Keratinocyte (primary cell): ENCODE measurements around the gene OPN1LW. TPM values are rescaled to one million over a fixed set of nuclear protein-coding genes. Genes with fewer than 3 reads are reported as not detected.
"Not testable (repeated sequence)": the region's sequence is repeated elsewhere in the genome, so short reads cannot be mapped to it uniquely, and the experiment has no call there.

Source experiments
- DNase-seq: peaks from one replicate; pipeline ENCODE4 v3.0.0-alpha.2; 2011; ENCODE audit warnings: low read depth, missing footprints, low spot score
- FAIRE-seq: peaks from 2 replicates; lab custom pipeline; 2011; peaks lifted over from hg19 to GRCh38; lab: Jason Lieb, UNC
- H2AFZ ChIP-seq: 2 replicates; pipeline ENCODE4 v1.6.0; 2012; ENCODE audit warnings: low read length, control low read depth, inconsistent platforms; ENCODE audit not compliant: control insufficient read depth
- H3K27ac ChIP-seq: 2 replicates; pipeline ENCODE4 v1.5.1; 2011; ENCODE audit warnings: low read length; ENCODE audit not compliant: control insufficient read depth, insufficient read depth
- H3K27me3 ChIP-seq: 3 replicates; pipeline ENCODE4 v1.6.0; 2011; ENCODE audit warnings: low read length; ENCODE audit not compliant: control insufficient read depth, insufficient read depth; ENCODE audit errors: extremely low read depth
- H3K36me3 ChIP-seq, 2 experiments: 2 replicates in 1 of 2; 3 replicates in 1 of 2; pipeline ENCODE4 v1.5.1; 2011; ENCODE audit warnings: low read length in 2 of 2, mild to moderate bottlenecking in 1 of 2; ENCODE audit not compliant: control insufficient read depth in 2 of 2, insufficient read depth in 2 of 2; ENCODE audit errors: extremely low read depth in 1 of 2
- H3K4me1 ChIP-seq: 3 replicates; pipeline ENCODE4 v1.5.1; 2011; ENCODE audit warnings: low read length; ENCODE audit not compliant: control insufficient read depth, insufficient read depth; ENCODE audit errors: extremely low read depth
- H3K4me2 ChIP-seq: 3 replicates; pipeline ENCODE4 v1.6.0; 2011; ENCODE audit warnings: low read depth, low read length; ENCODE audit not compliant: control insufficient read depth, insufficient read depth; ENCODE audit errors: extremely low read depth
- H3K4me3 ChIP-seq, 3 experiments: fragments of 200-600 bp in 1 of 3; sonication (generic) in 1 of 3; 2 replicates in 2 of 3; 3 replicates in 1 of 3; pipeline ENCODE4 v1.5.1; 2011 to 2016; ENCODE audit warnings: low read length in 3 of 3, mild to moderate bottlenecking in 3 of 3, control low read depth in 2 of 3, inconsistent platforms in 1 of 3, low read depth in 1 of 3, mixed read lengths in 1 of 3, mixed run types in 1 of 3, moderate library complexity in 1 of 3; ENCODE audit not compliant: control insufficient read depth in 2 of 3, insufficient read depth in 2 of 3; ENCODE audit errors: extremely low read depth in 1 of 3
- H3K79me2 ChIP-seq: 2 replicates; pipeline ENCODE4 v1.6.0; 2012; ENCODE audit warnings: low read length; ENCODE audit not compliant: control insufficient read depth, insufficient read depth
- H3K9ac ChIP-seq: 3 replicates; pipeline ENCODE4 v1.6.0; 2011; ENCODE audit warnings: low read length; ENCODE audit not compliant: control insufficient read depth, insufficient read depth; ENCODE audit errors: extremely low read depth
- H3K9me1 ChIP-seq: 3 replicates; pipeline ENCODE4 v1.6.0; 2011; ENCODE audit warnings: low read length; ENCODE audit not compliant: control insufficient read depth, insufficient read depth; ENCODE audit errors: extremely low read depth
- H3K9me3 ChIP-seq: 2 replicates; pipeline ENCODE4 v1.5.1; 2012; ENCODE audit warnings: low read depth, low read length; ENCODE audit not compliant: control insufficient read depth
- H4K20me1 ChIP-seq: 3 replicates; pipeline ENCODE4 v1.6.0; 2011; ENCODE audit warnings: low read length; ENCODE audit not compliant: control insufficient read depth, insufficient read depth; ENCODE audit errors: extremely low read depth
- CTCF ChIP-seq, 3 experiments: IDR thresholded peaks in 1 of 3; conservative IDR thresholded peaks in 1 of 3; optimal IDR thresholded peaks in 1 of 3; 2 replicates in 2 of 3; 3 replicates in 1 of 3; pipeline versions ENCODE3 to v1.5.1; 2011; ENCODE audit warnings: low read length in 3 of 3, mild to moderate bottlenecking in 3 of 3, moderate library complexity in 2 of 3, control low read depth in 1 of 3, inconsistent platforms in 1 of 3; ENCODE audit not compliant: insufficient read depth in 2 of 3; ENCODE audit errors: extremely low read depth in 1 of 3
- EZH2 ChIP-seq: IDR thresholded peaks from one replicate; pipeline ENCODE4 v1.6.1; 2012; ENCODE audit warnings: inconsistent platforms, mild to moderate bottlenecking, low read length, moderate library complexity
- dilution Hi-C: fragments of 300-500 bp; cut with MboI; formaldehyde crosslinking; loops from one replicate; pipeline ENCODE4 v1.7.0; 2020; ENCODE audit warnings: low sequenced_read_pairs; ENCODE audit not compliant: extremely low pct_ligation_motif_present
- polyA plus RNA-seq, 5 experiments: library from polyadenylated mRNA; depleted of rRNA in 3 of 5; stranded (reverse) in 3 of 5; stranded (forward) in 1 of 5; unstranded in 1 of 5; fragments of >200 nt; gene quantifications; 1 replicate in 1 of 5; 2 replicates in 3 of 5; 3 replicates in 1 of 5; pipeline versions ENCODE4 v1.2.1 to v1.2.3, GENCODE V29; 2011 to 2012; ENCODE audit warnings: missing spikeins in 2 of 5, low read depth in 1 of 5, low replicate concordance in 1 of 5

The OPN1LW gene
- polyA plus RNA-seq, 1 donor (not counting 4 experiments of a cell fraction or from before 2014, with no cell fraction given), result not detected

- H2AFZ ChIP-seq, result no peak overlapping the region
- no peak overlapping the region for H3K4me3 ChIP-seq
- DNase-seq (no peak), FAIRE-seq (no peak)
- H3K9me3 ChIP-seq, result peaks cover 5% of the 10 kb centered on the region
- dilution Hi-C loops, result no loop called here
- H3K9ac ChIP-seq, result no peak overlapping the region
- no peaks in the 10 kb centered on the region for H3K36me3 ChIP-seq
- no peaks in the 10 kb centered on the region for H3K27me3 ChIP-seq
- H3K4me1 ChIP-seq, result no peaks in the 10 kb centered on the region
- no peak overlapping the region for H3K27ac ChIP-seq
- no peak overlapping the region for H3K4me2 ChIP-seq
- H3K9me1 ChIP-seq, result no peaks in the 10 kb centered on the region
- no peak for TF ChIP-seq EZH2
- TF ChIP-seq CTCF (optimal IDR thresholded peaks at IDR 0.05 in 1 of 3, IDR thresholded peaks at IDR 0.05 in 1 of 3, conservative IDR thresholded peaks at IDR 0.05 in 1 of 3; ENCODE audit: extremely low read depth in 1 of 3, insufficient read depth in 2 of 3, low read length in 3 of 3), result no peak
- H3K79me2 ChIP-seq, result no peaks in the 10 kb centered on the region
- no peaks in the 10 kb centered on the region for H4K20me1 ChIP-seq
These were observed 895 bp upstream of the OPN1LW start for GRCh38 chrX:154142950-154143745.

GRCh38 chrX:154151030-154151429, 7.0 kb downstream of the OPN1LW start:
- H3K36me3 ChIP-seq, H3K9me1 ChIP-seq, H2AFZ ChIP-seq, H3K4me1 ChIP-seq, H3K4me3 ChIP-seq, dilution Hi-C loops, H3K9me3 ChIP-seq, H4K20me1 ChIP-seq, H3K79me2 ChIP-seq, H3K27ac ChIP-seq, H3K4me2 ChIP-seq, DNase-seq, FAIRE-seq, H3K27me3 ChIP-seq, H3K9ac ChIP-seq: not testable (repeated sequence)

DNA sequence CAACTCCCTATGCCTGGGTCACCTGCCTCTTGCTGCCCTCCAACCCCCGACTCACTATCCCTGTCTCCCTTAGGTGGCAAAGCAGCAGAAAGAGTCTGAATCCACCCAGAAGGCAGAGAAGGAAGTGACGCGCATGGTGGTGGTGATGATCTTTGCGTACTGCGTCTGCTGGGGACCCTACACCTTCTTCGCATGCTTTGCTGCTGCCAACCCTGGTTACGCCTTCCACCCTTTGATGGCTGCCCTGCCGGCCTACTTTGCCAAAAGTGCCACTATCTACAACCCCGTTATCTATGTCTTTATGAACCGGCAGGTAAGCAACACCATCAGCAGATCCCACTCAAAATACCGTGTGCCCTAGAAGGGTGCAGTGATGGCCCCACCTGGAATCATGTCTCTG, 12.2 kb downstream of the OPN1LW start:
- H3K4me3 ChIP-seq, H3K4me2 ChIP-seq, H3K27me3 ChIP-seq, DNase-seq, H3K9me1 ChIP-seq, H3K4me1 ChIP-seq, FAIRE-seq, H4K20me1 ChIP-seq, H3K9me3 ChIP-seq, H3K79me2 ChIP-seq, H3K9ac ChIP-seq, H2AFZ ChIP-seq, H3K36me3 ChIP-seq, dilution Hi-C loops, H3K27ac ChIP-seq: not testable (repeated sequence)

DNA sequence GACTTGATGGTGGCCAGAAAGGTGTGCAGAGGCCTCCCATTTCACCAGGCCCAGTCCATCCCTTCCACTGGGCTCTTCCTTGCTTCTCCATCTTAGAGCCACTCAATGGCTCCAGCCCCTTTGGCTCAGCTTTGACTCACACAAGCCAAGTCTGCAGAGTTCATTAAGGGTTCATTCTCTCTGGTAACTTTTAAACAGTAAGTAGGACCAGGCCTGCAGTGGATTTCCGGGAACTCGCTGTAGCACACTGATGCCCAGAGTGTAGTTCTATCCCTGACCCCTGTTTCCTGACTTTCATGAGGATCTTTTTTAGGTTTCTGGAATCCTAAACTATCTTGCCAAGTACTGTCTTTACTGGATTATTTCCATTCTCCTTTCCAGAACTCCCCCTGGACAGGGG, 13.2 kb downstream of the OPN1LW start:
- H4K20me1 ChIP-seq, H3K27ac ChIP-seq, H3K9me3 ChIP-seq, H3K79me2 ChIP-seq, H2AFZ ChIP-seq, dilution Hi-C loops, H3K9ac ChIP-seq, H3K36me3 ChIP-seq, H3K9me1 ChIP-seq, H3K27me3 ChIP-seq, DNase-seq, H3K4me3 ChIP-seq, H3K4me2 ChIP-seq, H3K4me1 ChIP-seq, FAIRE-seq: not testable (repeated sequence)
